SU-DHL-6 (cell line): ENCODE results near the gene TAF5.

Source experiments
- CTCF ChIP-seq: fragments of 200-600 bp; sonication (generic); IDR thresholded peaks from one replicate; pipeline ENCODE4 v1.5.1; 2017; ENCODE audit warnings: antibody characterized with exemption, mild to moderate bottlenecking, low read length, moderate library complexity; ENCODE audit not compliant: insufficient read depth, poor library complexity, severe bottlenecking
- EZH2phosphoT487 ChIP-seq: fragments of 200-600 bp; sonication (generic), shearing (Covaris generic); conservative IDR thresholded peaks from 2 replicates; pipeline ENCODE4 v1.6.1; 2018; ENCODE audit warnings: mild to moderate bottlenecking, antibody characterized with exemption, low read length, moderate library complexity, mixed read lengths

- no peak for TF ChIP-seq CTCF
- TF ChIP-seq EZH2phosphoT487, result no peak
These were observed 29.5 kb downstream of the TAF5 start for GRCh38 chr10:103397191-103397825.
